MM.1S (cell line): ENCODE results near the gene CDH12.

ENCODE experiments used
- DNase-seq: peaks from one replicate; pipeline ENCODE4 v3.0.0-alpha.2; 2015
- H2AFZ ChIP-seq: fragments of 300-600 bp; sonication (generic); 2 replicates; pipeline ENCODE4 v1.6.0; 2016; ENCODE audit warnings: antibody characterized with exemption, low read length
- H3F3A ChIP-seq: fragments of 300-600 bp; sonication (generic); 2 replicates; pipeline ENCODE4 v1.6.1; 2016; ENCODE audit warnings: mild to moderate bottlenecking, antibody characterized with exemption, low read length, moderate library complexity, mixed read lengths; ENCODE audit not compliant: insufficient read depth
- H3K27ac ChIP-seq: fragments of 300-600 bp; sonication (generic); 2 replicates; pipeline ENCODE4 v1.5.1; 2016; ENCODE audit warnings: mild to moderate bottlenecking, low read length
- H3K27me3 ChIP-seq: fragments of 300-600 bp; sonication (generic); replicated peaks from 2 replicates; pipeline ENCODE4 v1.6.0; 2016; ENCODE audit warnings: low read length; ENCODE audit not compliant: insufficient read depth
- H3K36me3 ChIP-seq: fragments of 300-600 bp; sonication (generic); replicated peaks from 2 replicates; pipeline ENCODE4 v1.6.1; 2016; ENCODE audit warnings: mild to moderate bottlenecking, low read length, mixed read lengths; ENCODE audit not compliant: insufficient read depth
- H3K4me1 ChIP-seq: fragments of 300-600 bp; sonication (generic); 2 replicates; pipeline ENCODE4 v1.6.1; 2016; ENCODE audit warnings: low read length, mixed read lengths
- H3K4me2 ChIP-seq: fragments of 300-600 bp; sonication (generic); 2 replicates; pipeline ENCODE4 v1.6.0; 2016; ENCODE audit warnings: low read depth, low read length
- H3K4me3 ChIP-seq: fragments of 300-600 bp; sonication (generic); 2 replicates; pipeline ENCODE4 v1.5.1; 2016; ENCODE audit warnings: low read length, mixed read lengths
- H3K79me2 ChIP-seq: fragments of 300-600 bp; sonication (generic); 2 replicates; pipeline ENCODE4 v1.6.1; 2016; ENCODE audit warnings: mixed run types, low read length, mixed read lengths
- H3K9ac ChIP-seq: fragments of 300-600 bp; sonication (generic); 2 replicates; pipeline ENCODE4 v1.6.1; 2016; ENCODE audit warnings: low read length, mixed read lengths
- H3K9me2 ChIP-seq: fragments of 300-600 bp; sonication (generic); replicated peaks from 2 replicates; pipeline ENCODE4 v1.6.1; 2016; ENCODE audit warnings: mild to moderate bottlenecking, low read length, mixed read lengths; ENCODE audit not compliant: insufficient read depth
- H3K9me3 ChIP-seq: fragments of 300-600 bp; sonication (generic); replicated peaks from 2 replicates; pipeline ENCODE4 v1.6.1; 2016; ENCODE audit warnings: mild to moderate bottlenecking, low read length, mixed read lengths; ENCODE audit not compliant: insufficient read depth
- H4K20me1 ChIP-seq: fragments of 300-600 bp; sonication (generic); 2 replicates; pipeline ENCODE4 v1.6.1; 2016; ENCODE audit warnings: mild to moderate bottlenecking, low read length, moderate library complexity, mixed read lengths; ENCODE audit not compliant: insufficient read depth
- EZH2 ChIP-seq: fragments of 300-600 bp; sonication (generic); optimal IDR thresholded peaks from 2 replicates; pipeline ENCODE3; 2017; ENCODE audit warnings: low read depth, mild to moderate bottlenecking, antibody characterized with exemption, low read length, mixed read lengths
- EZH2phosphoT487 ChIP-seq: fragments of 300-600 bp; sonication (generic); IDR thresholded peaks from 2 replicates; pipeline ENCODE4 v1.6.1; 2018; ENCODE audit warnings: antibody characterized with exemption, low read length
- TF ChIP-seq, protein P1 (sequence below): fragments of 300-600 bp; sonication (generic); IDR thresholded peaks from 2 replicates; pipeline ENCODE4 v1.5.1; 2016; ENCODE audit warnings: antibody characterized with exemption, low read length, mixed read lengths

CDH12 gene

GRCh38 chr5:22663134-22663533 is 190.0 kb downstream of the CDH12 start:
- Histone ChIP-seq H3K36me3 (no peaks in the 10 kb centered on the region), H3K79me2 (no peaks in the 10 kb centered on the region), H4K20me1 (no peaks in the 10 kb centered on the region), H2AFZ (no peak overlapping the region), H3K4me3 (no peak overlapping the region), H3K4me2 (no peak overlapping the region), H3K9me2 (no peaks in the 10 kb centered on the region), H3K4me1 (no peaks in the 10 kb centered on the region), H3F3A (no peaks in the 10 kb centered on the region), H3K9ac (no peak overlapping the region), H3K27ac (no peak overlapping the region), H3K27me3 (no peaks in the 10 kb centered on the region), H3K9me3 (no peaks in the 10 kb centered on the region)
- TF ChIP-seq, protein P1, sequence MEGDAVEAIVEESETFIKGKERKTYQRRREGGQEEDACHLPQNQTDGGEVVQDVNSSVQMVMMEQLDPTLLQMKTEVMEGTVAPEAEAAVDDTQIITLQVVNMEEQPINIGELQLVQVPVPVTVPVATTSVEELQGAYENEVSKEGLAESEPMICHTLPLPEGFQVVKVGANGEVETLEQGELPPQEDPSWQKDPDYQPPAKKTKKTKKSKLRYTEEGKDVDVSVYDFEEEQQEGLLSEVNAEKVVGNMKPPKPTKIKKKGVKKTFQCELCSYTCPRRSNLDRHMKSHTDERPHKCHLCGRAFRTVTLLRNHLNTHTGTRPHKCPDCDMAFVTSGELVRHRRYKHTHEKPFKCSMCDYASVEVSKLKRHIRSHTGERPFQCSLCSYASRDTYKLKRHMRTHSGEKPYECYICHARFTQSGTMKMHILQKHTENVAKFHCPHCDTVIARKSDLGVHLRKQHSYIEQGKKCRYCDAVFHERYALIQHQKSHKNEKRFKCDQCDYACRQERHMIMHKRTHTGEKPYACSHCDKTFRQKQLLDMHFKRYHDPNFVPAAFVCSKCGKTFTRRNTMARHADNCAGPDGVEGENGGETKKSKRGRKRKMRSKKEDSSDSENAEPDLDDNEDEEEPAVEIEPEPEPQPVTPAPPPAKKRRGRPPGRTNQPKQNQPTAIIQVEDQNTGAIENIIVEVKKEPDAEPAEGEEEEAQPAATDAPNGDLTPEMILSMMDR: no peak
- TF ChIP-seq EZH2phosphoT487 (no peak), EZH2 (no peak)
- no peak for DNase-seq

DNA sequence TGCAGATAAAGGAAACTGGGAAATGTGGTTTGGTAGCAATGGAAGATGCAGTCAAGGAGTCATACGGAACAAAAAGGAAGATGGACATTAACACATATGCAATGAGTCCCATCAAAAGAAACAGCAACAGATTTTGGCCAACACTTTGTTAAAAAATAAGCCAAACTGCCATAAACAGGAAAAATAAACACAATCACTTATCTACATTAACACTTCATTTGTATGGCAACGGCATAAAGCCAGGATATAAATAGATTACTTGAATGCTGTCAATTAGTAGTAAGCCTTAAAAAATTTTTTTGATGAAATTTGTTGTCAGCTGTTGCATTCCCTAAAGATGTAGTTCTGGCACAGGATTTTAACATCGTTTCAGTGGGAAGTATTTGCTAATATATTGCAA is 190.8 kb downstream of the CDH12 start:
- Histone ChIP-seq H3K9ac (no peak overlapping the region), H3K36me3 (no peaks in the 10 kb centered on the region), H3K79me2 (no peaks in the 10 kb centered on the region), H3K9me3 (no peaks in the 10 kb centered on the region), H3K9me2 (no peaks in the 10 kb centered on the region), H3K4me1 (no peaks in the 10 kb centered on the region), H3K27me3 (no peaks in the 10 kb centered on the region), H3K4me3 (no peak overlapping the region), H4K20me1 (no peaks in the 10 kb centered on the region), H3K4me2 (no peak overlapping the region), H3K27ac (no peak overlapping the region), H2AFZ (no peak overlapping the region), H3F3A (no peaks in the 10 kb centered on the region)
- no peak for DNase-seq
- TF ChIP-seq EZH2 (no peak), EZH2phosphoT487 (no peak)
- TF ChIP-seq, protein P1: no peak

- H3K9me2 ChIP-seq: no peaks in the 10 kb centered on the region
- no peaks in the 10 kb centered on the region for H3K27me3 ChIP-seq
- H3K4me1 ChIP-seq: no peaks in the 10 kb centered on the region
- no peak overlapping the region for H3K27ac ChIP-seq
- TF ChIP-seq, protein P1: no peak
- TF ChIP-seq EZH2: no peak
- no peak for TF ChIP-seq EZH2phosphoT487
- no peak overlapping the region for H3K4me2 ChIP-seq
- H3K36me3 ChIP-seq: no peaks in the 10 kb centered on the region
- no peak overlapping the region for H2AFZ ChIP-seq
- no peak overlapping the region for H3K4me3 ChIP-seq
- no peak overlapping the region for H3K9ac ChIP-seq
- H3K79me2 ChIP-seq: no peaks in the 10 kb centered on the region
- H3K9me3 ChIP-seq: no peaks in the 10 kb centered on the region
- DNase-seq: no peak
- H4K20me1 ChIP-seq: no peaks in the 10 kb centered on the region
- H3F3A ChIP-seq: no peaks in the 10 kb centered on the region
Measured at GRCh38 chr5:22651355-22651754, 201.8 kb downstream of the CDH12 start.
